ENCODE results near the gene RXFP4. TPM values are rescaled to one million over a fixed set of nuclear protein-coding genes. Genes with fewer than 3 reads are reported as not detected.
A peak's percentile ranks its signal among the peaks of the same experiment; 100 is the strongest.

RXFP4 gene
- total RNA-seq, 1 experiment from 2014 or later = not detected

GRCh38 chr1:155942578-155943141, 1.2 kb downstream of the RXFP4 start:
- Histone ChIP-seq H2BK5ac (ENCODE audit: insufficient read length, low read length) (no peak overlapping the region), H2AK5ac (ENCODE audit: insufficient read length, low read length) (no peak overlapping the region), H2AFZ (ENCODE audit: low read length) (no peak overlapping the region), H2BK15ac (ENCODE audit: low read depth, low read length) (no peak overlapping the region), H3K4me2 (ENCODE audit: insufficient read depth, insufficient read length, low read length) (no peak overlapping the region), H4K5ac (ENCODE audit: insufficient read length, low read depth, low read length) (no peak overlapping the region), H2BK20ac (ENCODE audit: low read depth, low read length, poor library complexity, severe bottlenecking) (no peak overlapping the region), H2BK120ac (ENCODE audit: low read depth, low read length, poor library complexity, severe bottlenecking) (no peak overlapping the region), H2BK12ac (ENCODE audit: insufficient read length, low read depth, low read length) (no peak overlapping the region), H4K20me1 (ENCODE audit: control insufficient read depth, insufficient read depth, insufficient read length) (no peaks in the 10 kb centered on the region), H3K18ac (ENCODE audit: insufficient read length, low read depth, low read length) (no peak overlapping the region), H4K8ac (replicated peaks; ENCODE audit: insufficient read length, low read depth, low read length) (no peak overlapping the region), H3K4me1 (ENCODE audit: insufficient read depth, low read length) (no peaks in the 10 kb centered on the region), H3K79me1 (ENCODE audit: insufficient read depth, low read depth, low read length, poor library complexity, severe bottlenecking) (no peaks in the 10 kb centered on the region), H3K23me2 (ENCODE audit: insufficient read length, low read depth, low read length, poor library complexity, severe bottlenecking) (no peaks in the 10 kb centered on the region), H3K27me3 (ENCODE audit: insufficient read depth, low read length) (no peaks in the 10 kb centered on the region), H3K9me3 (ENCODE audit: control insufficient read depth, low read depth, low read length) (no peaks in the 10 kb centered on the region), H3K56ac (ENCODE audit: insufficient read length, low read depth, low read length) (no peak overlapping the region), H4K91ac (ENCODE audit: insufficient read length, low read depth, low read length) (no peak overlapping the region), H3K4ac (ENCODE audit: low read depth, low read length) (no peak overlapping the region), H3K9ac (ENCODE audit: extremely low read depth, insufficient read length, low read length) (no peak overlapping the region), H3K23ac (ENCODE audit: insufficient read length, low read depth, low read length) (no peak overlapping the region), H3K79me2 (ENCODE audit: insufficient read depth, low read length) (no peaks in the 10 kb centered on the region), H3K27ac (ENCODE audit: insufficient read length, low read depth, low read length) (no peak overlapping the region), H3T11ph (ENCODE audit: low read length) (no peak overlapping the region), H3K14ac (ENCODE audit: insufficient read depth, low read length) (no peak overlapping the region)
- Mint-ChIP-seq H3K4me1 (peaks cover 28 to 34% of the 10 kb centered on the region in 2 experiments), H3K36me3 (ENCODE audit: insufficient read depth in 1 of 3, low read depth in 3 of 3) (peaks cover 9 to 23% (median 9%) of the 10 kb centered on the region in 3 experiments; a peak in 5 of 7 replicates), H3K27me3 (ENCODE audit: low read depth) (no peaks in the 10 kb centered on the region; the same call in none of the 2 replicates), H3K27ac (peak overlapping the region in 1 of 3 experiments; percentile 34; a peak in 1 of 7 replicates), H3K9me3 (no peaks in the 10 kb centered on the region), H3K4me3 (no peak overlapping the region)
- no CpG with 5 or more reads among the region's 11 CpGs for WGBS (ENCODE audit: extremely low coverage, insufficient read length, low lambda C conversion rate)
- no peak for TF ChIP-seq CTCF (conservative IDR thresholded peaks at IDR 0.05)
- no peak for DNase-seq
